GM04503 (cell line): ENCODE data around the gene SYTL1.
"Not testable (repeated sequence)": the region's sequence is repeated elsewhere in the genome, so short reads cannot be mapped to it uniquely, and the experiment has no call there.

Experiments
- DNase-seq: peaks from one replicate; pipeline ENCODE4 v3.0.0-alpha.2; 2012; ENCODE audit warnings: low read depth

The SYTL1 gene

GRCh38 chr1:27384797-27385196 is 43.0 kb downstream of the SYTL1 start:
- DNase-seq, result not testable (repeated sequence)

- no peak for DNase-seq
These were observed 46.6 kb downstream of the SYTL1 start for GRCh38 chr1:27388337-27389005.

- DNase-seq, result no peak
These were observed 49.8 kb downstream of the SYTL1 start for GRCh38 chr1:27391511-27392095.

- DNase-seq, result no peak
These were observed 50.4 kb downstream of the SYTL1 start, which contains the start of gene GPR3 for GRCh38 chr1:27392096-27392777. Gene GPR3 (plus strand): TSS chr1:27392622. CDS start chr1:27393799, 1,177 bp downstream.

- no peak for DNase-seq
These were observed 51.2 kb downstream of the SYTL1 start for GRCh38 chr1:27392778-27393635.

- no peak for DNase-seq
These were observed 51.9 kb downstream of the SYTL1 start for GRCh38 chr1:27393641-27394281.

- DNase-seq, result no peak
These were observed 52.4 kb downstream of the SYTL1 start for GRCh38 chr1:27394282-27394658.

GRCh38 chr1:27394925-27395324 is 53.1 kb downstream of the SYTL1 start:
- no peak for DNase-seq

GRCh38 chr1:27395441-27396195 is 53.8 kb downstream of the SYTL1 start:
- DNase-seq, result no peak

GRCh38 chr1:27397110-27397509 is 55.3 kb downstream of the SYTL1 start:
- DNase-seq, result no peak

GRCh38 chr1:27397749-27398148 is 55.9 kb downstream of the SYTL1 start:
- no peak for DNase-seq

GRCh38 chr1:27398405-27399149 is 56.8 kb downstream of the SYTL1 start:
- DNase-seq, result no peak

GRCh38 chr1:27399251-27400025 is 57.6 kb downstream of the SYTL1 start:
- no peak for DNase-seq

- no peak for DNase-seq
These were observed 58.5 kb downstream of the SYTL1 start for GRCh38 chr1:27400082-27400962.

- DNase-seq, result no peak
These were observed 59.1 kb downstream of the SYTL1 start for GRCh38 chr1:27400963-27401341.

GRCh38 chr1:27402349-27402754 is 60.5 kb downstream of the SYTL1 start:
- no peak for DNase-seq

- DNase-seq, result no peak
These were observed 61.4 kb downstream of the SYTL1 start for GRCh38 chr1:27403065-27403726.
